H9 (cell line): ENCODE results near the gene STK11IP. TPM values are rescaled to one million over a fixed set of nuclear protein-coding genes. Genes with fewer than 3 reads are reported as not detected.

Experiments used
- DNase-seq: peaks from one replicate; pipeline ENCODE4 v3.0.0-alpha.2; 2017
- H2AFZ ChIP-seq: one replicate; pipeline ENCODE4 v1.6.1; 2013; ENCODE audit warnings: mild to moderate bottlenecking, low read length, control low read depth, moderate library complexity
- H2AK5ac ChIP-seq: 2 replicates; pipeline ENCODE4 v1.6.1; 2013; ENCODE audit warnings: low read length, control low read depth, mixed read lengths; ENCODE audit not compliant: insufficient read length
- H2BK120ac ChIP-seq: one replicate; pipeline ENCODE4 v1.6.1; 2013; ENCODE audit warnings: low read depth, mild to moderate bottlenecking, low read length, control low read depth, inconsistent platforms; ENCODE audit not compliant: poor library complexity, severe bottlenecking
- H2BK12ac ChIP-seq: 2 replicates; pipeline ENCODE4 v1.6.1; 2013; ENCODE audit warnings: low read length, control low read depth, mixed read lengths, low read depth; ENCODE audit not compliant: insufficient read length
- H2BK15ac ChIP-seq: 2 replicates; pipeline ENCODE4 v1.6.1; 2013; ENCODE audit warnings: low read depth, low read length, control low read depth
- H2BK20ac ChIP-seq: one replicate; pipeline ENCODE4 v1.6.1; 2013; ENCODE audit warnings: low read depth, mild to moderate bottlenecking, low read length, control low read depth, inconsistent platforms; ENCODE audit not compliant: poor library complexity, severe bottlenecking
- H2BK5ac ChIP-seq: 2 replicates; pipeline ENCODE4 v1.6.1; 2013; ENCODE audit warnings: low read length, control low read depth, mixed read lengths; ENCODE audit not compliant: insufficient read length
- H3K14ac ChIP-seq: 2 replicates; pipeline ENCODE4 v1.6.1; 2013; ENCODE audit warnings: low read length, control low read depth; ENCODE audit not compliant: insufficient read depth
- H3K18ac ChIP-seq: 2 replicates; pipeline ENCODE4 v1.6.1; 2013; ENCODE audit warnings: low read depth, mild to moderate bottlenecking, mixed read lengths, low read length, control low read depth; ENCODE audit not compliant: insufficient read length
- H3K23ac ChIP-seq: 2 replicates; pipeline ENCODE4 v1.6.1; 2013; ENCODE audit warnings: low read length, control low read depth, mixed read lengths, low read depth; ENCODE audit not compliant: insufficient read length
- H3K23me2 ChIP-seq: 2 replicates; pipeline ENCODE4 v1.6.1; 2013; ENCODE audit warnings: low read depth, mild to moderate bottlenecking, mixed read lengths, low read length, control low read depth; ENCODE audit not compliant: insufficient read length, poor library complexity, severe bottlenecking
- H3K27ac ChIP-seq: 2 replicates; pipeline ENCODE4 v1.5.1; 2013; ENCODE audit warnings: low read length, control low read depth, mixed read lengths, low read depth; ENCODE audit not compliant: insufficient read length
- H3K27me3 ChIP-seq: 2 replicates; pipeline ENCODE4 v1.6.1; 2013; ENCODE audit warnings: low read length, control low read depth, inconsistent platforms; ENCODE audit not compliant: insufficient read depth
- H3K4ac ChIP-seq: 2 replicates; pipeline ENCODE4 v1.6.1; 2013; ENCODE audit warnings: low read depth, mild to moderate bottlenecking, control low read depth, inconsistent platforms, low read length, moderate library complexity
- H3K4me1 ChIP-seq: 2 replicates; pipeline ENCODE4 v1.6.1; 2013; ENCODE audit warnings: low read length, control low read depth, inconsistent platforms; ENCODE audit not compliant: insufficient read depth
- H3K4me2 ChIP-seq: 2 replicates; pipeline ENCODE4 v1.6.1; 2013; ENCODE audit warnings: low read length, control low read depth, mixed read lengths; ENCODE audit not compliant: insufficient read length, insufficient read depth
- H3K56ac ChIP-seq: 2 replicates; pipeline ENCODE4 v1.6.1; 2013; ENCODE audit warnings: low read depth, mild to moderate bottlenecking, mixed read lengths, low read length, control low read depth; ENCODE audit not compliant: insufficient read length
- H3K79me1 ChIP-seq: 2 replicates; pipeline ENCODE4 v1.6.1; 2013; ENCODE audit warnings: low read depth, mild to moderate bottlenecking, moderate library complexity, low read length, control low read depth, inconsistent platforms; ENCODE audit not compliant: insufficient read depth, poor library complexity, severe bottlenecking
- H3K79me2 ChIP-seq: 2 replicates; pipeline ENCODE4 v1.6.1; 2013; ENCODE audit warnings: low read length, control low read depth, inconsistent platforms; ENCODE audit not compliant: insufficient read depth
- H3K9ac ChIP-seq: 2 replicates; pipeline ENCODE4 v1.6.1; 2013; ENCODE audit warnings: low read length, control low read depth, mixed read lengths; ENCODE audit not compliant: insufficient read length; ENCODE audit errors: extremely low read depth
- H3K9me3 ChIP-seq: one replicate; pipeline ENCODE4 v1.6.1; 2013; ENCODE audit warnings: low read depth, low read length, inconsistent platforms; ENCODE audit not compliant: control insufficient read depth
- H3T11ph ChIP-seq: one replicate; pipeline ENCODE4 v1.6.1; 2013; ENCODE audit warnings: mild to moderate bottlenecking, low read length, control low read depth, inconsistent platforms
- H4K20me1 ChIP-seq: one replicate; pipeline ENCODE4 v1.6.1; 2013; ENCODE audit not compliant: control insufficient read depth, insufficient read length, insufficient read depth
- H4K5ac ChIP-seq: 2 replicates; pipeline ENCODE4 v1.6.1; 2013; ENCODE audit warnings: low read depth, mild to moderate bottlenecking, mixed read lengths, low read length, control low read depth; ENCODE audit not compliant: insufficient read length
- H4K8ac ChIP-seq: replicated peaks from 2 replicates; pipeline ENCODE4 v1.6.1; 2013; ENCODE audit warnings: low read length, control low read depth, mixed read lengths, low read depth; ENCODE audit not compliant: insufficient read length
- H4K91ac ChIP-seq: 2 replicates; pipeline ENCODE4 v1.6.1; 2013; ENCODE audit warnings: low read depth, mild to moderate bottlenecking, moderate library complexity, mixed read lengths, low read length, control low read depth; ENCODE audit not compliant: insufficient read length
- H3K27ac Mint-ChIP-seq, 3 experiments: 2 replicates in 2 of 3; 3 replicates in 1 of 3; pipeline ENCODE4 v1.8.0; 2020 to 2021; ENCODE audit warnings: mixed read lengths in 3 of 3, mild to moderate bottlenecking in 1 of 3, moderate library complexity in 1 of 3
- H3K27me3 Mint-ChIP-seq: 2 replicates; pipeline ENCODE4 v1.8.0; 2021; ENCODE audit warnings: low read depth, mild to moderate bottlenecking, moderate library complexity, mixed read lengths
- H3K36me3 Mint-ChIP-seq, 3 experiments: 2 replicates in 2 of 3; 3 replicates in 1 of 3; pipeline ENCODE4 v1.8.0; 2020 to 2021; ENCODE audit warnings: low read depth in 3 of 3, mixed read lengths in 3 of 3; ENCODE audit not compliant: insufficient read depth in 1 of 3
- H3K4me1 Mint-ChIP-seq, 2 experiments: 2 replicates each; pipeline ENCODE4 v1.8.0; 2020; ENCODE audit warnings: mixed read lengths in 2 of 2
- H3K4me3 Mint-ChIP-seq, 2 experiments: 2 replicates in 1 of 2; 3 replicates in 1 of 2; pipeline ENCODE4 v1.8.0; 2020 to 2021; ENCODE audit warnings: mild to moderate bottlenecking in 2 of 2, mixed read lengths in 2 of 2, moderate library complexity in 1 of 2
- H3K9me3 Mint-ChIP-seq, 2 experiments: 2 replicates in 1 of 2; 3 replicates in 1 of 2; pipeline ENCODE4 v1.8.0; 2020; ENCODE audit warnings: mild to moderate bottlenecking in 2 of 2, mixed read lengths in 2 of 2, moderate library complexity in 1 of 2
- CTCF ChIP-seq: fragments of 200-600 bp; sonication (generic); conservative IDR thresholded peaks from 3 replicates; pipeline ENCODE4 v1.8.0; 2021; ENCODE audit warnings: antibody characterized with exemption, mild to moderate bottlenecking
- WGBS: extraction: QIAGEN DNeasy Blood & Tissue Kit; methylation state at CpG from one replicate; pipeline ENCODE4 v1.1.7; 2013; ENCODE audit warnings: missing lambda C conversion rate, low lambda C conversion rate, mixed read lengths; ENCODE audit not compliant: insufficient read length; ENCODE audit errors: extremely low coverage; 5-methylcytosine and 5-hydroxymethylcytosine counted together
- total RNA-seq: library from RNA; stranded (reverse); gene quantifications from 2 replicates; pipeline ENCODE4 v1.2.1, GENCODE V29; 2021

STK11IP gene
- total RNA-seq, 1 experiment from 2014 or later: 31.1 TPM

- Mint-ChIP-seq H3K4me1 (peaks cover 2 to 3% of the 10 kb centered on the region in 2 experiments; a peak in 2 of 4 replicates), H3K4me3 (no peak overlapping the region), H3K9me3 (no peaks in the 10 kb centered on the region), H3K27me3 (no peaks in the 10 kb centered on the region), H3K27ac (no peak overlapping the region), H3K36me3 (peaks cover 9 to 45% (median 28%) of the 10 kb centered on the region in 3 experiments; a peak in 6 of 7 replicates)
- Histone ChIP-seq H3K4me1 (no peaks in the 10 kb centered on the region), H3K4me2 (no peak overlapping the region), H3K79me2 (no peaks in the 10 kb centered on the region), H4K8ac (no peak overlapping the region), H4K91ac (no peak overlapping the region), H3K79me1 (no peaks in the 10 kb centered on the region), H2BK15ac (no peak overlapping the region), H3K56ac (no peak overlapping the region), H4K20me1 (no peaks in the 10 kb centered on the region), H2AFZ (no peak overlapping the region), H2AK5ac (no peak overlapping the region), H3K23me2 (no peaks in the 10 kb centered on the region), H2BK120ac (no peak overlapping the region), H3K4ac (no peak overlapping the region), H2BK20ac (no peak overlapping the region), H3K18ac (no peak overlapping the region), H3K27ac (no peak overlapping the region), H2BK5ac (no peak overlapping the region), H3T11ph (no peak overlapping the region), H3K23ac (no peak overlapping the region), H2BK12ac (no peak overlapping the region), H3K9me3 (no peaks in the 10 kb centered on the region), H3K14ac (no peak overlapping the region), H4K5ac (no peak overlapping the region), H3K27me3 (no peaks in the 10 kb centered on the region), H3K9ac (no peak overlapping the region)
- WGBS: no CpG with 5 or more reads among the region's 13 CpGs
- TF ChIP-seq CTCF: no peak
- no peak for DNase-seq
Measured at GRCh38 chr2:219609149-219609750, 11.6 kb downstream of the STK11IP start.
